Measurements from ENCODE around the gene CD300A. TPM values are rescaled to one million over a fixed set of nuclear protein-coding genes. Genes with fewer than 3 reads are reported as not detected.

Gene CD300A
- total and polyA plus RNA-seq, 7 experiments from 2014 or later = 5.0 to 52.4 (median 6.8) TPM

- ATAC-seq = peak; percentile 82
- H3K36me3 Mint-ChIP-seq = no peaks in the 10 kb centered on the region
- intact Hi-C loops (cut with micrococcal nuclease) = loop anchor here in 1 of 2 donors (5.0 kb wide), 1 partner anchor 320 kb away; the partner anchor contains the start of gene TTYH2
- ChIA-PET POLR2A (no interaction called here), CTCF (interaction anchor here (1.4 kb wide), 1 partner anchor 153 kb away, joined by 4 read pairs; no protein-coding TSS in a partner anchor)
- peak overlapping the region in 2 of 10 donors; percentile 9 to 20 for H3K4me3 Mint-ChIP-seq
- peak in 1 of 9 donors; percentile 11 for DNase-seq
- peaks cover 3 to 17% (median 6%) of the 10 kb centered on the region in 7 donors for H3K4me1 Mint-ChIP-seq
- no peak overlapping the region for H3K27ac ChIP-seq (ENCODE audit: low read depth, low read length)
- H3K4me1 ChIP-seq (ENCODE audit: control insufficient read depth in 2 of 2, insufficient read depth in 2 of 2, low read length in 2 of 2) = no peaks in the 10 kb centered on the region
- H3K9me3 ChIP-seq (ENCODE audit: control insufficient read depth in 2 of 3, low read length in 3 of 3) = no peaks in the 10 kb centered on the region
- peaks cover 0 to 2% (median 0%) of the 10 kb centered on the region in 11 donors for H3K9me3 Mint-ChIP-seq
- H3K27ac Mint-ChIP-seq = no peak overlapping the region
- H3K27me3 Mint-ChIP-seq = peaks cover 34 to 64% (median 51%) of the 10 kb centered on the region in 5 donors
- peaks cover 0 to 4% of the 10 kb centered on the region in 2 donors for H3K27me3 ChIP-seq (ENCODE audit: control insufficient read depth in 2 of 2, insufficient read depth in 2 of 2, low read length in 2 of 2)
- no peaks in the 10 kb centered on the region for H3K36me3 ChIP-seq (ENCODE audit: control insufficient read depth in 2 of 3, insufficient read depth in 3 of 3, low read length in 3 of 3)
- no peak overlapping the region for H3K4me3 ChIP-seq (ENCODE audit: low read length)
Observed at GRCh38 chr17:74532115-74532514, 65.7 kb downstream of the CD300A start.

Other genes with a start within 250 kb of the CD300A start
- gene DNAI2, start 192.4 kb upstream of the CD300A start, total RNA-seq = 1 to 10 TPM in 2 of 5 experiments, under 1 TPM in 3; 0.74 to 1.8 (median 0.94) TPM
- gene DNAI2, start 192.4 kb upstream of the CD300A start, polyA plus RNA-seq = under 1 TPM in 1 of 2 donors, not detected in 1; 0.15 TPM
- gene KIF19, start 140.4 kb upstream of the CD300A start, total RNA-seq = 1 to 10 TPM in 1 of 5 experiments, under 1 TPM in 3, not detected in 1; 0.34 to 1.2 (median 0.47) TPM
- not detected for gene KIF19, start 140.4 kb upstream of the CD300A start, polyA plus RNA-seq
- gene BTBD17, start 104.8 kb upstream of the CD300A start, total RNA-seq = not detected
- not detected for gene BTBD17, start 104.8 kb upstream of the CD300A start, polyA plus RNA-seq
- not detected for gene GPR142, start 99.1 kb upstream of the CD300A start, total RNA-seq
- not detected for gene GPR142, start 99.1 kb upstream of the CD300A start, polyA plus RNA-seq
- gene GPRC5C, start 34.5 kb upstream of the CD300A start, total RNA-seq = 1 to 10 TPM in 1 of 5 experiments, under 1 TPM in 2, not detected in 2; 0.13 to 1.9 (median 0.29) TPM
- gene GPRC5C, start 34.5 kb upstream of the CD300A start, polyA plus RNA-seq = not detected
- 10 to 100 TPM in 1 of 5 experiments, 1 to 10 TPM in 1, under 1 TPM in 2, not detected in 1; 0.27 to 23.9 (median 2.0) TPM for gene CD300LB, start 64.8 kb downstream of the CD300A start, total RNA-seq
- gene CD300LB, start 64.8 kb downstream of the CD300A start, polyA plus RNA-seq = not detected
- gene CD300C, start 79.5 kb downstream of the CD300A start, total RNA-seq = 10 to 100 TPM in 1 of 5 experiments, 1 to 10 TPM in 1, under 1 TPM in 3; 0.22 to 20.5 (median 0.58) TPM
- gene CD300C, start 79.5 kb downstream of the CD300A start, polyA plus RNA-seq = not detected
- gene CD300H, start 100.9 kb downstream of the CD300A start, total RNA-seq = 10 to 100 TPM in 1 of 5 experiments, under 1 TPM in 1, not detected in 3; 0.72 to 18.3 TPM
- not detected for gene CD300H, start 100.9 kb downstream of the CD300A start, polyA plus RNA-seq
- gene CD300LD, start 125.6 kb downstream of the CD300A start, total RNA-seq = under 1 TPM in 1 of 5 experiments, not detected in 4; 0.39 TPM
- not detected for gene CD300LD, start 125.6 kb downstream of the CD300A start, polyA plus RNA-seq
- gene CD300E, start 157.1 kb downstream of the CD300A start, total RNA-seq = 10 to 100 TPM in 2 of 5 experiments, not detected in 3; 11.9 to 93.1 TPM
- not detected for gene CD300E, start 157.1 kb downstream of the CD300A start, polyA plus RNA-seq
- gene CD300LF, start 246.3 kb downstream of the CD300A start, total RNA-seq = 10 to 100 TPM in 1 of 5 experiments, 1 to 10 TPM in 1, under 1 TPM in 2, not detected in 1; 0.46 to 41.0 (median 2.7) TPM
- not detected for gene CD300LF, start 246.3 kb downstream of the CD300A start, polyA plus RNA-seq

All from naive thymus-derived CD4-positive, alpha-beta T cell (primary cell).